LNCaP clone FGC (cell line): Measurements from ENCODE around the gene COPS2.
"Not testable (repeated sequence)": the region's sequence is repeated elsewhere in the genome, so short reads cannot be mapped to it uniquely, and the experiment has no call there.

Experiments used
- DNase-seq: peaks from one replicate; pipeline ENCODE4 v3.0.0-alpha.2; 2011; ENCODE audit warnings: low read depth
- H3K4me3 ChIP-seq: 2 replicates; pipeline ENCODE4 v1.5.1; 2011; ENCODE audit warnings: mild to moderate bottlenecking, low read depth, low read length, control low read depth
- CTCF ChIP-seq: IDR thresholded peaks from 2 replicates; pipeline ENCODE4 v1.5.1; 2012; ENCODE audit warnings: mild to moderate bottlenecking; ENCODE audit not compliant: control insufficient read depth, insufficient read depth; ENCODE audit errors: extremely low read depth

The COPS2 gene

GRCh38 chr15:49075881-49076280, 79.5 kb downstream of the COPS2 start:
- TF ChIP-seq CTCF = no peak
- DNase-seq = peak; percentile 59
- H3K4me3 ChIP-seq = no peak overlapping the region

- not testable (repeated sequence) for DNase-seq, H3K4me3 ChIP-seq
Observed at GRCh38 chr15:49074589-49075287, 80.7 kb downstream of the COPS2 start.
